CD14-positive monocyte (primary cell): ENCODE measurements around the gene MARCHF9. TPM values are rescaled to one million over a fixed set of nuclear protein-coding genes. Genes with fewer than 3 reads are reported as not detected.

Experiments
- DNase-seq, 3 donors: peaks; one replicate each; pipeline ENCODE4 v3.0.0-alpha.2; 2011 to 2022
- H2AFZ ChIP-seq: 2 replicates; pipeline ENCODE4 v1.6.0; 2012; ENCODE audit warnings: mild to moderate bottlenecking, low read depth, low read length, inconsistent platforms; ENCODE audit not compliant: insufficient read depth, poor library complexity, severe bottlenecking
- H3K27ac ChIP-seq, 2 donors: 1 replicate in 1 of 2; 2 replicates in 1 of 2; pipeline ENCODE4 v1.5.1; 2012 to 2013; ENCODE audit warnings: low read length in 2 of 2, control low read depth in 1 of 2, inconsistent platforms in 1 of 2, low read depth in 1 of 2, mild to moderate bottlenecking in 1 of 2
- H3K27me3 ChIP-seq, 2 donors: one replicate each; pipeline versions ENCODE4 v1.6.0 to v1.6.1; 2011 to 2013; ENCODE audit warnings: low read length in 2 of 2; ENCODE audit not compliant: control insufficient read depth in 2 of 2, insufficient read depth in 2 of 2
- H3K36me3 ChIP-seq, 2 donors: replicated peaks in 1 of 2; 1 replicate in 1 of 2; 2 replicates in 1 of 2; pipeline versions ENCODE4 v1.5.1 to v1.6.1; 2012 to 2013; ENCODE audit warnings: low read length in 2 of 2, control low read depth in 1 of 2, inconsistent platforms in 1 of 2, mild to moderate bottlenecking in 1 of 2; ENCODE audit not compliant: insufficient read depth in 2 of 2, control insufficient read depth in 1 of 2
- H3K4me1 ChIP-seq, 2 donors: 1 replicate in 1 of 2; 2 replicates in 1 of 2; pipeline versions ENCODE4 v1.5.1 to v1.6.1; 2012 to 2013; ENCODE audit warnings: low read length in 2 of 2, control low read depth in 1 of 2, inconsistent platforms in 1 of 2, mild to moderate bottlenecking in 1 of 2, moderate library complexity in 1 of 2; ENCODE audit not compliant: insufficient read depth in 2 of 2, control insufficient read depth in 1 of 2
- H3K4me2 ChIP-seq: replicated peaks from 2 replicates; pipeline ENCODE3; 2012; ENCODE audit warnings: low read length, moderate library complexity, mild to moderate bottlenecking; ENCODE audit not compliant: poor library complexity, severe bottlenecking; ENCODE audit errors: extremely low read depth
- H3K4me3 ChIP-seq, 3 experiments: fragments of 200-600 bp in 1 of 3; sonication (generic) in 1 of 3; replicated peaks in 1 of 3; 1 replicate in 2 of 3; 2 replicates in 1 of 3; pipeline ENCODE4 v1.5.1; 2011 to 2013; ENCODE audit warnings: low read length in 3 of 3, mild to moderate bottlenecking in 3 of 3, control low read depth in 2 of 3, low read depth in 2 of 3, inconsistent platforms in 1 of 3, moderate library complexity in 1 of 3
- H3K79me2 ChIP-seq: 2 replicates; pipeline ENCODE4 v1.6.0; 2012; ENCODE audit warnings: mild to moderate bottlenecking, control low read depth, inconsistent platforms, low read length, moderate library complexity; ENCODE audit not compliant: insufficient read depth
- H3K9ac ChIP-seq: 2 replicates; pipeline ENCODE4 v1.6.0; 2017; ENCODE audit warnings: low read length, mild to moderate bottlenecking; ENCODE audit not compliant: insufficient read depth, poor library complexity, severe bottlenecking
- H3K9me3 ChIP-seq, 2 donors: replicated peaks in 1 of 2; 1 replicate in 1 of 2; 2 replicates in 1 of 2; pipeline versions ENCODE4 v1.5.1 to v1.6.1; 2012 to 2013; ENCODE audit warnings: low read length in 2 of 2, control low read depth in 1 of 2; ENCODE audit not compliant: control insufficient read depth in 1 of 2, insufficient read depth in 1 of 2
- H4K20me1 ChIP-seq: 2 replicates; pipeline ENCODE4 v1.6.0; 2012; ENCODE audit warnings: mild to moderate bottlenecking, low read length, control low read depth, moderate library complexity; ENCODE audit not compliant: insufficient read depth
- H3K27ac Mint-ChIP-seq, 7 donors: one replicate each; pipeline ENCODE4 v1.8.0; 2020; ENCODE audit warnings: mild to moderate bottlenecking in 7 of 7, mixed read lengths in 7 of 7, moderate library complexity in 6 of 7, inconsistent platforms in 2 of 7
- H3K27me3 Mint-ChIP-seq, 3 donors: one replicate each; pipeline ENCODE4 v1.8.0; 2021 to 2022; ENCODE audit warnings: low read depth in 3 of 3, mild to moderate bottlenecking in 3 of 3, mixed read lengths in 3 of 3, moderate library complexity in 3 of 3, inconsistent platforms in 1 of 3
- H3K36me3 Mint-ChIP-seq, 2 donors: one replicate each; pipeline ENCODE4 v1.8.0; 2020; ENCODE audit warnings: mixed read lengths in 2 of 2, inconsistent platforms in 1 of 2, mild to moderate bottlenecking in 1 of 2
- H3K4me1 Mint-ChIP-seq: one replicate; pipeline ENCODE4 v1.8.0; 2020; ENCODE audit warnings: mild to moderate bottlenecking, mixed read lengths
- H3K4me3 Mint-ChIP-seq, 2 donors: one replicate each; pipeline ENCODE4 v1.8.0; 2020; ENCODE audit warnings: mild to moderate bottlenecking in 2 of 2, mixed read lengths in 2 of 2, moderate library complexity in 1 of 2
- H3K9me3 Mint-ChIP-seq, 7 donors: one replicate each; pipeline ENCODE4 v1.8.0; 2020 to 2022; ENCODE audit warnings: mixed read lengths in 7 of 7, mild to moderate bottlenecking in 6 of 7, moderate library complexity in 6 of 7, inconsistent platforms in 2 of 7
- CTCF ChIP-seq: fragments of 200-600 bp; IDR thresholded peaks from one replicate; pipeline ENCODE4 v1.8.0; 2022; ENCODE audit warnings: antibody characterized with exemption, mild to moderate bottlenecking
- WGBS: methylation state at CpG from one replicate; pipeline ENCODE4 v1.1.5; 2013; ENCODE audit warnings: missing lambda C conversion rate; ENCODE audit not compliant: insufficient coverage; 5-methylcytosine and 5-hydroxymethylcytosine counted together
- intact Hi-C, 2 donors: fragments of 100-400 bp; cut with micrococcal nuclease; formaldehyde crosslinking; loops; one replicate each; pipeline versions ENCODE4 v1.15.0 to v1.15.1; 2023
- polyA plus RNA-seq, 3 donors: library from polyadenylated mRNA; depleted of rRNA in 1 of 3; unstranded in 2 of 3; stranded (reverse) in 1 of 3; fragments of 300-500 nt in 2 of 3; fragments of >200 nt in 1 of 3; fragmentation: Illumina TruSeq in 2 of 3; gene quantifications; 1 replicate in 2 of 3; 2 replicates in 1 of 3; pipeline ENCODE4 v1.2.3, GENCODE V29; 2012 to 2021

Gene MARCHF9
- polyA plus RNA-seq, 3 donors, result 0.14 to 9.5 (median 0.23) TPM

GRCh38 chr12:57746025-57746424, 8.9 kb upstream of the MARCHF9 start:
- no peak overlapping the region for H3K9ac ChIP-seq
- DNase-seq, result no peak
- H2AFZ ChIP-seq, result no peak overlapping the region
- peaks cover 37% of the 10 kb centered on the region for H3K4me1 Mint-ChIP-seq
- peaks cover 0 to 1% (median 0%) of the 10 kb centered on the region in 3 donors for H3K27me3 Mint-ChIP-seq
- H3K9me3 ChIP-seq, result no peaks in the 10 kb centered on the region
- peak overlapping the region in 6 of 7 donors; percentile 92 to 98 (median 96) for H3K27ac Mint-ChIP-seq
- peak overlapping the region in 1 of 3 experiments; percentile 84 for H3K4me3 ChIP-seq
- TF ChIP-seq CTCF, result no peak
- H3K79me2 ChIP-seq, result peaks cover 15% of the 10 kb centered on the region
- no peaks in the 10 kb centered on the region for H3K9me3 Mint-ChIP-seq
- no peaks in the 10 kb centered on the region for H4K20me1 ChIP-seq
- H3K4me1 ChIP-seq, result peaks cover 32 to 36% of the 10 kb centered on the region in 2 donors
- no peak overlapping the region for H3K27ac ChIP-seq
- H3K36me3 Mint-ChIP-seq, result peaks cover 22 to 41% of the 10 kb centered on the region in 2 donors
- H3K36me3 ChIP-seq, result peaks cover 14 to 39% of the 10 kb centered on the region in 2 donors
- H3K27me3 ChIP-seq, result no peaks in the 10 kb centered on the region
- peak overlapping the region; percentile 89 to 93 for H3K4me3 Mint-ChIP-seq
- WGBS, result 100% methylated on average over 1 of the region's 3 CpGs
- H3K4me2 ChIP-seq, result peak overlapping the region; percentile 86
- intact Hi-C loops, result loop anchor here in 1 of 2 donors (10.0 kb wide), 1 partner anchor 189 kb away; no protein-coding TSS in a partner anchor

- no peak overlapping the region for H3K4me2 ChIP-seq
- no peaks in the 10 kb centered on the region for H3K9me3 ChIP-seq
- intact Hi-C loops, result loop anchor here in 1 of 2 donors (10.0 kb wide), 1 partner anchor 186 kb away; no protein-coding TSS in a partner anchor
- peaks cover 22 to 41% of the 10 kb centered on the region in 2 donors for H3K36me3 Mint-ChIP-seq
- WGBS, result 100% methylated on average over 1 of the region's 5 CpGs
- H3K9ac ChIP-seq, result no peak overlapping the region
- no peak for TF ChIP-seq CTCF
- H3K36me3 ChIP-seq, result peaks cover 14 to 39% of the 10 kb centered on the region in 2 donors
- peaks cover 0 to under 1% of the 10 kb centered on the region in 2 donors for H3K27me3 ChIP-seq
- H3K9me3 Mint-ChIP-seq, result no peaks in the 10 kb centered on the region
- H2AFZ ChIP-seq, result no peak overlapping the region
- H3K4me1 Mint-ChIP-seq, result peaks cover 40% of the 10 kb centered on the region
- H3K79me2 ChIP-seq, result peaks cover 27% of the 10 kb centered on the region
- no peak overlapping the region for H3K4me3 Mint-ChIP-seq
- no peaks in the 10 kb centered on the region for H4K20me1 ChIP-seq
- peaks cover 30 to 36% of the 10 kb centered on the region in 2 donors for H3K4me1 ChIP-seq
- DNase-seq, result no peak
- no peak overlapping the region for H3K27ac ChIP-seq
- no peak overlapping the region for H3K4me3 ChIP-seq
- peak overlapping the region in 2 of 7 donors; percentile 30 to 50 for H3K27ac Mint-ChIP-seq
- peaks cover under 1 to 7% (median 2%) of the 10 kb centered on the region in 3 donors for H3K27me3 Mint-ChIP-seq
Observed at GRCh38 chr12:57749061-57749460, 5.8 kb upstream of the MARCHF9 start.
